HUES48 (cell line): ENCODE measurements around the gene LRRC47.

ENCODE experiments used
- H3K27ac ChIP-seq: one replicate; pipeline ENCODE4 v1.7.0; 2013; ENCODE audit warnings: low read depth, low read length, inconsistent platforms
- H3K27me3 ChIP-seq: 2 replicates; pipeline ENCODE4 v1.6.1; 2013; ENCODE audit warnings: mild to moderate bottlenecking, low read length; ENCODE audit not compliant: control insufficient read depth, insufficient read depth
- H3K36me3 ChIP-seq: 2 replicates; pipeline ENCODE4 v1.6.1; 2013; ENCODE audit warnings: low read length; ENCODE audit not compliant: control insufficient read depth, insufficient read depth
- H3K4me1 ChIP-seq: 2 replicates; pipeline ENCODE4 v1.6.1; 2013; ENCODE audit warnings: mild to moderate bottlenecking, low read length; ENCODE audit not compliant: control insufficient read depth, insufficient read depth
- H3K4me3 ChIP-seq: 2 replicates; pipeline ENCODE4 v1.5.1; 2013; ENCODE audit warnings: mild to moderate bottlenecking, low read depth, low read length
- H3K9ac ChIP-seq: 2 replicates; pipeline ENCODE4 v1.6.1; 2013; ENCODE audit warnings: mild to moderate bottlenecking, low read depth, low read length, moderate library complexity
- H3K9me3 ChIP-seq: 2 replicates; pipeline ENCODE4 v1.6.1; 2013; ENCODE audit warnings: low read length; ENCODE audit not compliant: control insufficient read depth, insufficient read depth

Gene LRRC47

GRCh38 chr1:3744646-3745045 lies 51.7 kb downstream of the LRRC47 start:
- H3K36me3 ChIP-seq, result peaks cover 40% of the 10 kb centered on the region
- no peak overlapping the region for H3K27ac ChIP-seq
- H3K27me3 ChIP-seq, result no peaks in the 10 kb centered on the region; the same call in 1 of the 2 replicates
- H3K4me3 ChIP-seq, result no peak overlapping the region
- H3K9me3 ChIP-seq, result no peaks in the 10 kb centered on the region
- H3K4me1 ChIP-seq, result peaks cover 11% of the 10 kb centered on the region
- H3K9ac ChIP-seq, result no peak overlapping the region

DNA sequence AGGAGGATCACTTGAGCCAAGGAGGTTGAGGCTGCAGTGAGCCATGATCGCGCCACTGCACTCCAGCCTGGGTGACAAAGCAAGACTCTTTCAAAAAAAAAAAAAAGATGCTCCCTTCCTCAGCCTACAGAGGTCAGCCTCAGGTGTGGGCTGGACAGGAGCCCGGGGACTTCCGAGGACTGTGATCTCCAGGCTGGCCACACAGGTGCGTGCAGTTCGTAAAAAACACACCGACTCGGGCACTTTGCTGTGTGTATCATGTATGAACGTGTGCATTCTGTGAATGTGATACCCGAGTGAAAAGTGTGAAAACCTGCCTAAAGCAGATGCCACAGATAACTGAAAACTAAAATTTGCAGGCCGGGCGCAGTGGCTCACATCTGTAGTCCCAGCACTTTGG lies 52.5 kb downstream of the LRRC47 start:
- no peaks in the 10 kb centered on the region for H3K9me3 ChIP-seq
- peaks cover 11% of the 10 kb centered on the region for H3K4me1 ChIP-seq
- H3K27me3 ChIP-seq, result no peaks in the 10 kb centered on the region
- H3K4me3 ChIP-seq, result no peak overlapping the region
- no peak overlapping the region for H3K27ac ChIP-seq
- peaks cover 48% of the 10 kb centered on the region for H3K36me3 ChIP-seq
- no peak overlapping the region for H3K9ac ChIP-seq

DNA sequence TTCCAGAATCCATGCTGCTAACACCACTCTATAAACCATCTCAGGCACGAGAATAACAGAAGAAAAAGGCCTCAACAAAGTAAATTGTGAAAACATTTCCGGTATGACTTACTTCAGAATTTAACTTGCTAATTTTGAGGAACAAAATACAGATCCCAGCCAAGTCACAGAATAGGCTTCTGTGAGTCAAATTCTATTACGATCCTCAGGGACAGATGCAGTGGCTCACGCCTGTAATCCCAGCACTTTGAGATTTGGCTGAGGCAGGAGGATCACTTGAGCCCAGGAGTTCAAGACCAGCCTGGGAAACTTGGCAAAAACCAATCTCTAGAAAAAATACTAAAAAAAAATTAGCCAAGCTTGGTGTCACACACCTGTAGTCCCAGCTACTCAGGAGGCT lies 52.9 kb downstream of the LRRC47 start:
- H3K27ac ChIP-seq, result no peak overlapping the region
- peaks cover 11% of the 10 kb centered on the region for H3K4me1 ChIP-seq
- no peak overlapping the region for H3K9ac ChIP-seq
- peaks cover 52% of the 10 kb centered on the region for H3K36me3 ChIP-seq
- no peak overlapping the region for H3K4me3 ChIP-seq
- H3K27me3 ChIP-seq, result no peaks in the 10 kb centered on the region
- no peaks in the 10 kb centered on the region for H3K9me3 ChIP-seq

DNA sequence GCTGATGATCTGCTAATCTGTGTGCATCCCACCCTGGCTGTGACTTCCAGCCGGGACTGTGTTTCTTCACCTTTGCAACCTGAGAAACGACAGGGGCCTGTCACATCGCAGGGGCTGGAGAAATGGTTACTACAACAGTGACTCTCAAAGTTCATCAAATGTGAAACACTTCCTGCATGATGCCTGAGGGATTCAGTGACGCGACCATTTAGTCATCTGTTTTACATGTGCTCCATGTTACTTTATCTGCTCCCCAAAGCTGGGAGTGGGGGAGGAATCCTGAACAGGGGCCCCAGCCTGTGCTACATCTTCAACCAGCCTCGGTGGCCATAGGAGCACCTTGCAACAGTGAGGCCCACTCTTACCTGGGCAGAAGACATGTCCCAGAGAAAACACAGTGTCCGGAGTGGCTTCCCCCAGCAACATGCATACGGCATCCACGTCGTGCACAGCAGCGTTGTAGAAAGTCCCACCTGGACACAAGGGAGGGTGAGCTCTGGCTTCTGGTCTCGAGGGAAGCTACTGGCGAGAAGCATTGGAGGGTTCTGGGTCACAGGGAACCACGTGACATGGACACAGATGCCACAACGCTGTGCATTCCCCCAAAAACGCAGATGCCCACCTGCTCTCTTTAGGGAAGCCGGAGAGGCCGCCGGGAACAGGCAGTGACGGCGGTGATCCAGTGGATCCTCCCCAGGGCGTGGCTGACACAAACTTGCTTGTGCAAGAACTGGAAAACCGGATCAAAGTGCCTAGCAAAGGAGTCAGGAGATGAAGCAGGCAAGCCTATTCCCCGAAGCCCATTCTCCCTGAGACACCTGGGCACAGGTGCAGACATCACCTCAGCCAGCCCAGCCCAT lies 53.6 kb downstream of the LRRC47 start:
- no peaks in the 10 kb centered on the region for H3K9me3 ChIP-seq
- peaks cover 59% of the 10 kb centered on the region for H3K36me3 ChIP-seq
- no peaks in the 10 kb centered on the region for H3K27me3 ChIP-seq
- H3K4me3 ChIP-seq, result no peak overlapping the region
- H3K27ac ChIP-seq, result no peak overlapping the region
- H3K4me1 ChIP-seq, result peaks cover 11% of the 10 kb centered on the region
- H3K9ac ChIP-seq, result no peak overlapping the region

GRCh38 chr1:3741566-3742438 lies 54.5 kb downstream of the LRRC47 start:
- Histone ChIP-seq H3K9ac (no peak overlapping the region), H3K4me1 (peaks cover 11% of the 10 kb centered on the region), H3K27me3 (no peaks in the 10 kb centered on the region), H3K27ac (no peak overlapping the region), H3K4me3 (no peak overlapping the region), H3K9me3 (no peaks in the 10 kb centered on the region), H3K36me3 (peaks cover 66% of the 10 kb centered on the region)

- Histone ChIP-seq H3K27ac (no peak overlapping the region), H3K9ac (no peak overlapping the region), H3K36me3 (peaks cover 76% of the 10 kb centered on the region), H3K4me3 (no peak overlapping the region), H3K27me3 (no peaks in the 10 kb centered on the region), H3K9me3 (no peaks in the 10 kb centered on the region), H3K4me1 (peaks cover 5% of the 10 kb centered on the region; the same call in 1 of the 2 replicates)
Measured at GRCh38 chr1:3740752-3741151, 55.5 kb downstream of the LRRC47 start.

DNA sequence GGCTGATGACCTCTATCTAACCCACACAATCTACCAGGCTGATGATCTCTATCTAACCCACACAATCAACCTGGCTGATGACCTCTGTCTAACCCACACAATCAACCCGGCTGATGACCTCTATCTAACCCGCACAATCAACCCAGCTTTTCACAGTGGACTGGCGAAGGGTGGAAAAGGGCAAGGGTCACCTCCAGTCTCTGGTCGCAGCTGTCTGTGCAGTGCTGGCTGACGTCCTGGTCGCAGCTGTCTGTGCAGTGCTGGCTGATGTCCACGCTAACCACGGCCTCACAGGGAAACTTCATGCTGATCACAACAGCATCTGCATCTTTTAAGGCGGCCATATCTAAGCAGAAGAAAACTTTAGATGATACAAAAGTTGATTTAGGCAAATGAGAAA lies 56.3 kb downstream of the LRRC47 start:
- H3K27me3 ChIP-seq, result no peaks in the 10 kb centered on the region
- H3K27ac ChIP-seq, result no peak overlapping the region
- no peak overlapping the region for H3K9ac ChIP-seq
- no peaks in the 10 kb centered on the region for H3K9me3 ChIP-seq
- no peaks in the 10 kb centered on the region for H3K4me1 ChIP-seq
- H3K36me3 ChIP-seq, result peaks cover 80% of the 10 kb centered on the region
- no peak overlapping the region for H3K4me3 ChIP-seq

DNA sequence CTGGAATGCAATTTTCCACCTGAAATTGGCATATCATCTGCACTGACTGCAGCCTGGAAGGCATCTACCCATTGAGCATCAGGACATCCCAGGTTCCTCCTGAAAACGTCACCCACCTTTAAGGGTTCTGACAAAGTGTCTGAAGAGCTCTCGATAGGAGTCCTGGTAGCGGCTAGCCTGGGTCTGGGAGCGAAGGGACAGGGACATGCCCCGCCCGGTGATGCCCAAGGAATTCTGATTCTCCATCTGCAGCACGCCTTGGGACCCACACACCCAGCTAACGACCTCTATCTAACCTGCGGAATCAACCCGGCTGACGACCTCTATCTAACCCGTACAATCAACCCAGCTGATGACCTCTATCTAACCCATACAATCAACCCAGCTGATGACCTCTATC lies 57.4 kb downstream of the LRRC47 start:
- Histone ChIP-seq H3K4me3 (no peak overlapping the region), H3K36me3 (peaks cover 77% of the 10 kb centered on the region), H3K9me3 (no peaks in the 10 kb centered on the region), H3K27me3 (no peaks in the 10 kb centered on the region), H3K4me1 (no peaks in the 10 kb centered on the region), H3K9ac (no peak overlapping the region), H3K27ac (no peak overlapping the region)

- Histone ChIP-seq H3K27ac (no peak overlapping the region), H3K9ac (no peak overlapping the region), H3K27me3 (no peaks in the 10 kb centered on the region), H3K9me3 (no peaks in the 10 kb centered on the region), H3K4me1 (no peaks in the 10 kb centered on the region; the same call in 1 of the 2 replicates), H3K4me3 (no peak overlapping the region), H3K36me3 (peaks cover 60% of the 10 kb centered on the region)
Measured at GRCh38 chr1:3736708-3737107, 59.6 kb downstream of the LRRC47 start.

DNA sequence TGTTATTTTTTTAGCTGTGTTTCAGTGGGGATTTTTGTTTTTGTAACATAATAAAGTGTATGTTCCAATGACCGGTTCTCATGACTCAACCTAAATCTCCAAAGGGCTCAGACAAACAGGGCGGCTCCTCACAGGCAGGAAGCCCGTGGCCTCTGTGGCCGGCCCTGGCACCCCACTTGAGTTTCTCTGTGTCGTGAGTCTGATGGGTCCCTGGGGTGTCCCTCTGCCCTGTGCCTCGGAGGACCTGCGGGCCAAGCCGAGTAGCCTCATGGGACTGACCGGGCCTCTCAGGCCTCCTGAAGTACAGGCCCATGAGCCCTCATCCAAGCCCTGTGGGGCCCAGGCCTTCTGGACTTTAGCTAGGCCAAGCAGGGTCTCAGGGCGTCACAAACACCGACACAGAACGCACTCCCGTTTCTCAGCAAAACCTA lies 60.2 kb downstream of the LRRC47 start:
- no peak overlapping the region for H3K9ac ChIP-seq
- H3K9me3 ChIP-seq, result no peaks in the 10 kb centered on the region
- H3K27ac ChIP-seq, result no peak overlapping the region
- H3K4me1 ChIP-seq, result no peaks in the 10 kb centered on the region; the same call in 1 of the 2 replicates
- H3K4me3 ChIP-seq, result no peak overlapping the region
- peaks cover 54% of the 10 kb centered on the region for H3K36me3 ChIP-seq
- H3K27me3 ChIP-seq, result no peaks in the 10 kb centered on the region

- Histone ChIP-seq H3K9ac (no peak overlapping the region), H3K4me3 (no peak overlapping the region), H3K4me1 (no peaks in the 10 kb centered on the region; the same call in 1 of the 2 replicates), H3K9me3 (no peaks in the 10 kb centered on the region), H3K27me3 (no peaks in the 10 kb centered on the region), H3K36me3 (peaks cover 51% of the 10 kb centered on the region), H3K27ac (no peak overlapping the region)
Measured at GRCh38 chr1:3735688-3736087, 60.6 kb downstream of the LRRC47 start.
